22Rv1 (cell line): ENCODE data around the gene OR6M1.

Source experiments
- H3K27ac ChIP-seq: fragments of 450-650 bp; 2 replicates; pipeline ENCODE4 v1.5.1; 2017
- CTCF ChIP-seq: fragments of 450-650 bp; IDR thresholded peaks from 2 replicates; pipeline ENCODE4 v1.5.1; 2017; ENCODE audit warnings: mild to moderate bottlenecking
- ZFX ChIP-seq: fragments of 450-650 bp; IDR thresholded peaks from 2 replicates; pipeline ENCODE4 v1.6.1; 2017; ENCODE audit warnings: antibody characterized with exemption, borderline replicate concordance

OR6M1 gene

GRCh38 chr11:123778511-123778910 is 27.6 kb downstream of the OR6M1 start:
- TF ChIP-seq CTCF = no peak
- TF ChIP-seq ZFX = no peak

GRCh38 chr11:123775715-123776549 is 30.2 kb downstream of the OR6M1 start:
- no peak overlapping the region for H3K27ac ChIP-seq
- no peak for TF ChIP-seq ZFX
- no peak for TF ChIP-seq CTCF

More at GRCh38 chr11:123778511-123778910, 27.6 kb downstream of the OR6M1 start:
- no peak overlapping the region for H3K27ac ChIP-seq

GRCh38 chr11:123775289-123775688 is 30.9 kb downstream of the OR6M1 start:
- H3K27ac ChIP-seq = no peak overlapping the region
- TF ChIP-seq CTCF (no peak), ZFX (no peak)

GRCh38 chr11:123773959-123774358 is 32.2 kb downstream of the OR6M1 start:
- H3K27ac ChIP-seq = no peak overlapping the region
- TF ChIP-seq CTCF (no peak), ZFX (no peak)

- no peak overlapping the region for H3K27ac ChIP-seq
- TF ChIP-seq CTCF (no peak), ZFX (no peak)
Observed at GRCh38 chr11:123773026-123773425, 33.1 kb downstream of the OR6M1 start.

DNA sequence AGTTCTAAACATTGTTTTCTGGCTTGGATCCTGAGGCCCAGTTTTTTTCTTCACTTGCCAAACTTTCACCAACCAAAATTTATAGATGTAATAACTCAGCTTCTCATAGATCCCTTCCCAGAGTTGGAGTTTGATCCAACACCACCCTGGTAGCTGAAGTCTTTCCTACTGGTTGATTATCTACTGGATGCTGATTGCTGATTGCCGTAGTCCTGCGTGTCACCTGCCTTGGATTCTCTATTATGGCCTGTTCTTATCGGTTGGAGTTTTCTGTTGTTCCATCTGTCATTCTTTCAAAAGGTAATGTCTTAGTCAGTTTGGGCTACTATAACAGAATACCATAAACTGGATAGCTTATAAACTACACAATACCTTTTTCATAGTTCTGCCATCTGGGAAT is 34.5 kb downstream of the OR6M1 start:
- H3K27ac ChIP-seq = no peak overlapping the region
- TF ChIP-seq ZFX = no peak

DNA sequence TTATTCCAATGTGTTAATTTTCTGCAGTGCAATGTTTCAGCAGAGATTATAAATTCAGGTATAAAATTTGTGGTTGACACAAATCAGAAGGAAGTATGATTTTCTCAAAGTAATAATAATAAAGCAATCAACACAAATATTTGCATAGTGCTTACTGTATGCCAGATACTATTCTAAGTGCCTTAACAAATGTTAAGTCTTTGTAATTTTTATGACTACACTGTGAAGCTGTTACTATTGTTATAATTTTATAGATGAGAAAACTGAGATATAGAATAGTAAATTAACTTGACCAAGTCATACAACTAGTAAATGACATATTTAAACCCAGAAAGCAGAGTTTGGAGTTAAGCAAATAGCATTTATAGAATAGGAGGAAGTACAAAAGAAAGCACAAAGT is 35.4 kb downstream of the OR6M1 start:
- TF ChIP-seq CTCF (no peak), ZFX (no peak)
- no peak overlapping the region for H3K27ac ChIP-seq

GRCh38 chr11:123765601-123766000 is 40.5 kb downstream of the OR6M1 start:
- H3K27ac ChIP-seq = no peak overlapping the region
- TF ChIP-seq ZFX (no peak), CTCF (no peak)
